HepG2 (cell line): Measurements from ENCODE around the gene MACROD2. TPM values are rescaled to one million over a fixed set of nuclear protein-coding genes. Genes with fewer than 3 reads are reported as not detected.

ENCODE experiments used
- ETV5 ChIP-seq: IDR thresholded peaks from 2 replicates; pipeline ENCODE4 v1.6.1; 2018; ENCODE audit warnings: missing biosample characterization, missing genetic modification reagents, inconsistent platforms, borderline replicate concordance
- FOXK1 ChIP-seq: sonication (generic); formaldehyde crosslinking; IDR thresholded peaks from 2 replicates; pipeline ENCODE4 v1.4.0; 2020; ENCODE audit warnings: low read depth, missing genetic modification reagents, borderline replicate concordance
- FOXK2 ChIP-seq: fragments of 450-650 bp; IDR thresholded peaks from 2 replicates; pipeline ENCODE4 v1.6.1; 2016
- FOXP1 ChIP-seq, 2 experiments: fragments of 450-650 bp in 1 of 2; IDR thresholded peaks; 2 replicates each; pipeline ENCODE4 v1.6.1; 2017 to 2018; ENCODE audit warnings: antibody characterized with exemption in 1 of 2
- MAFK ChIP-seq, 2 experiments: IDR thresholded peaks in 1 of 2; conservative IDR thresholded peaks in 1 of 2; 2 replicates each; pipeline ENCODE4 v1.6.1; 2011; ENCODE audit warnings: improper control_type of control experiment in 2 of 2, low read length in 2 of 2
- MYC ChIP-seq: sonication (generic); formaldehyde crosslinking; IDR thresholded peaks from 2 replicates; pipeline ENCODE4 v1.9.0; 2021; ENCODE audit warnings: missing genetic modification reagents, borderline replicate concordance
- SAP130 ChIP-seq: IDR thresholded peaks from 2 replicates; pipeline ENCODE4 v1.6.1; 2016; ENCODE audit warnings: low read depth
- ZBTB20 ChIP-seq: sonication (generic); formaldehyde crosslinking; IDR thresholded peaks from 2 replicates; pipeline ENCODE4 v1.8.1; 2023; ENCODE audit warnings: missing genetic modification reagents, low read depth, mild to moderate bottlenecking, borderline replicate concordance
- ZFP37 ChIP-seq: sonication (generic); formaldehyde crosslinking; IDR thresholded peaks from 2 replicates; pipeline ENCODE4 v1.4.0; 2020; ENCODE audit warnings: missing genetic modification reagents, borderline replicate concordance
- ZMYM4 ChIP-seq: sonication (generic); formaldehyde crosslinking; IDR thresholded peaks from 2 replicates; pipeline ENCODE4 v1.8.1; 2023; ENCODE audit warnings: mild to moderate bottlenecking, missing genetic modification reagents
- ZNF510 ChIP-seq: sonication (generic); formaldehyde crosslinking; IDR thresholded peaks from 2 replicates; pipeline ENCODE4 v1.4.0; 2020; ENCODE audit warnings: low read depth, mild to moderate bottlenecking, missing genetic modification reagents
- ZNF570 ChIP-seq: sonication (generic); formaldehyde crosslinking; IDR thresholded peaks from 2 replicates; pipeline ENCODE4 v1.4.0; 2020; ENCODE audit warnings: mild to moderate bottlenecking, missing genetic modification reagents, borderline replicate concordance
- ZNF670 ChIP-seq: sonication (generic); formaldehyde crosslinking; IDR thresholded peaks from 2 replicates; pipeline ENCODE4 v1.8.0; 2022; ENCODE audit warnings: mild to moderate bottlenecking, missing genetic modification reagents, borderline replicate concordance
- polyA plus RNA-seq, 8 experiments: library from polyadenylated mRNA; depleted of rRNA in 3 of 8; stranded (reverse) in 7 of 8; unstranded in 1 of 8; fragments of >200 nt; fragmentation: Illumina TruSeq in 4 of 8; extraction: Trizol in 4 of 8; gene quantifications; 2 replicates each; pipeline versions ENCODE4 v1.2.1 to v1.2.3, GENCODE V29; 2011 to 2016; ENCODE audit warnings: low read depth in 4 of 8, missing spikeins in 1 of 8, mixed read lengths in 1 of 8; ENCODE audit not compliant: insufficient read depth in 1 of 8
- total RNA-seq, 5 experiments: library from RNA; depleted of rRNA; stranded (reverse); fragments of >200 nt; fragmentation: Illumina TruSeq; extraction: Trizol; gene quantifications; 2 replicates each; pipeline ENCODE4 v1.2.3, GENCODE V29; 2016; ENCODE audit warnings: low read depth in 1 of 5
- TF ChIP-seq, protein P1 (sequence below): IDR thresholded peaks from 2 replicates; pipeline ENCODE4 v1.6.1; 2016; ENCODE audit warnings: low read depth
- TF ChIP-seq, protein P2 (sequence below): sonication (generic); formaldehyde crosslinking; IDR thresholded peaks from 2 replicates; pipeline ENCODE4 v1.5.0; 2020; ENCODE audit warnings: missing genetic modification reagents
- TF ChIP-seq, protein P3 (sequence below), 2 experiments: sonication (generic) in 1 of 2; formaldehyde crosslinking in 1 of 2; IDR thresholded peaks; 2 replicates each; pipeline versions ENCODE4 v1.4.0 to v1.6.1; 2018 to 2020; ENCODE audit warnings: missing genetic modification reagents in 2 of 2, borderline replicate concordance in 1 of 2, low read depth in 1 of 2, mild to moderate bottlenecking in 1 of 2, missing biosample characterization in 1 of 2
- TF ChIP-seq, protein P4 (sequence below): IDR thresholded peaks from 2 replicates; pipeline ENCODE4 v1.6.1; 2016; ENCODE audit warnings: low read depth, control low read depth
- TF ChIP-seq, protein P5 (sequence below): sonication (generic); formaldehyde crosslinking; IDR thresholded peaks from 2 replicates; pipeline ENCODE4 v1.5.0; 2020; ENCODE audit warnings: mild to moderate bottlenecking, missing genetic modification reagents, borderline replicate concordance

MACROD2 gene
- total and polyA plus RNA-seq, 2 of the 13 experiments (the other 11 are each of a cell fraction or from before 2014, with no cell fraction given) = 0.13 to 0.51 TPM

DNA sequence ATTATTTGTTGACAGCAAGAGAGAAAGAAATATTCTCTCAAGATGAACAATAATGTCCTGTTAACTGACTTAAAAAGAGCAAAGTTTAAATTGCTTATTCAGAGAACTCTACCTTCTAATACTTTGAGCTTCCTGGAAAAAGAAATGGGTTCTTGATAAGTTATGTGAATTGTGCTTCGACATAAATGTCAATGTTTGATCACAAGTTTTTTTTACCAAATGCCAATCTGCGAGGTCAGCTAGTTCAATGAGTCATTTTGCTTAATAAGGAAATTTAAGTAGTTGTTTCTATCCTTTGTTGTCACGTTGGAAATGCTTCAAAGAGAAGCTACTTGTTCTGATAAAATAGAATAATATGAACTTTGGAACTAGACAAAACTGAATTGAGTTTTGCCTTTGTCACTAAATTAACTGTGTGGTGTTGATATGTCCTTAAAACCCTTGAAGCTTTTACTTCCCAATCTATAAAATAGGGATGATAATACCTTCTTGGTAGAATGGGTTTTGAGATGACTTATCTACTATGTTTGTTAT is 984.2 kb downstream of the MACROD2 start (continued):
- peak; percentile 78; the same call in 1 of the 2 replicates for TF ChIP-seq FOXK1 (CRISPR knock-in tag)
- no peak for TF ChIP-seq ZFP37 (CRISPR knock-in tag)
- TF ChIP-seq SAP130 = peak; percentile 64
- no peak for TF ChIP-seq ZNF570 (CRISPR knock-in tag)
- peak; percentile 78; the same call in 1 of the 2 replicates for TF ChIP-seq ETV5 (CRISPR knock-in tag)
- 0 out of 2 replicates have a peak, but pooled peaks have one; percentile 34 for TF ChIP-seq FOXP1 (IDR thresholded peaks at IDR 0.05)
- TF ChIP-seq FOXP1 (CRISPR knock-in tag; IDR thresholded peaks at IDR 0.05) = peak; percentile 85
- peak; percentile 87; the same call in 1 of the 2 replicates for TF ChIP-seq ZBTB20 (CRISPR knock-in tag)
- TF ChIP-seq, protein P1, sequence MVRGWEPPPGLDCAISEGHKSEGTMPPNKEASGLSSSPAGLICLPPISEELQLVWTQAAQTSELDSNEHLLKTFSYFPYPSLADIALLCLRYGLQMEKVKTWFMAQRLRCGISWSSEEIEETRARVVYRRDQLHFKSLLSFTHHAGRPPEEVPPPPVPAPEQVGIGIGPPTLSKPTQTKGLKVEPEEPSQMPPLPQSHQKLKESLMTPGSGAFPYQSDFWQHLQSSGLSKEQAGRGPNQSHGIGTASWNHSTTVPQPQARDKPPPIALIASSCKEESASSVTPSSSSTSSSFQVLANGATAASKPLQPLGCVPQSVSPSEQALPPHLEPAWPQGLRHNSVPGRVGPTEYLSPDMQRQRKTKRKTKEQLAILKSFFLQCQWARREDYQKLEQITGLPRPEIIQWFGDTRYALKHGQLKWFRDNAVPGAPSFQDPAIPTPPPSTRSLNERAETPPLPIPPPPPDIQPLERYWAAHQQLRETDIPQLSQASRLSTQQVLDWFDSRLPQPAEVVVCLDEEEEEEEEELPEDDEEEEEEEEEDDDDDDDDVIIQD (CRISPR knock-in tag) = peak; percentile 98
- TF ChIP-seq ZNF670 (CRISPR knock-in tag) = no peak
- no peak for TF ChIP-seq MYC (CRISPR knock-in tag)
- TF ChIP-seq, protein P2, sequence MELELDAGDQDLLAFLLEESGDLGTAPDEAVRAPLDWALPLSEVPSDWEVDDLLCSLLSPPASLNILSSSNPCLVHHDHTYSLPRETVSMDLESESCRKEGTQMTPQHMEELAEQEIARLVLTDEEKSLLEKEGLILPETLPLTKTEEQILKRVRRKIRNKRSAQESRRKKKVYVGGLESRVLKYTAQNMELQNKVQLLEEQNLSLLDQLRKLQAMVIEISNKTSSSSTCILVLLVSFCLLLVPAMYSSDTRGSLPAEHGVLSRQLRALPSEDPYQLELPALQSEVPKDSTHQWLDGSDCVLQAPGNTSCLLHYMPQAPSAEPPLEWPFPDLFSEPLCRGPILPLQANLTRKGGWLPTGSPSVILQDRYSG (CRISPR knock-in tag) = no peak
- peak; percentile 84; the same call in 1 of the 2 replicates for TF ChIP-seq ZNF510
- TF ChIP-seq, protein P3, sequence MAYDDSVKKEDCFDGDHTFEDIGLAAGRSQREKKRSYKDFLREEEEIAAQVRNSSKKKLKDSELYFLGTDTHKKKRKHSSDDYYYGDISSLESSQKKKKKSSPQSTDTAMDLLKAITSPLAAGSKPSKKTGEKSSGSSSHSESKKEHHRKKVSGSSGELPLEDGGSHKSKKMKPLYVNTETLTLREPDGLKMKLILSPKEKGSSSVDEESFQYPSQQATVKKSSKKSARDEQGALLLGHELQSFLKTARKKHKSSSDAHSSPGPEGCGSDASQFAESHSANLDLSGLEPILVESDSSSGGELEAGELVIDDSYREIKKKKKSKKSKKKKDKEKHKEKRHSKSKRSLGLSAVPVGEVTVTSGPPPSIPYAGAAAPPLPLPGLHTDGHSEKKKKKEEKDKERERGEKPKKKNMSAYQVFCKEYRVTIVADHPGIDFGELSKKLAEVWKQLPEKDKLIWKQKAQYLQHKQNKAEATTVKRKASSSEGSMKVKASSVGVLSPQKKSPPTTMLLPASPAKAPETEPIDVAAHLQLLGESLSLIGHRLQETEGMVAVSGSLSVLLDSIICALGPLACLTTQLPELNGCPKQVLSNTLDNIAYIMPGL (CRISPR knock-in tag; IDR thresholded peaks at IDR 0.05; ENCODE audit: borderline replicate concordance in 1 of 2, low read depth in 1 of 2) = peak in 1 of 2 experiments; percentile 27; a peak in 1 of 4 replicates
- TF ChIP-seq, protein P4, sequence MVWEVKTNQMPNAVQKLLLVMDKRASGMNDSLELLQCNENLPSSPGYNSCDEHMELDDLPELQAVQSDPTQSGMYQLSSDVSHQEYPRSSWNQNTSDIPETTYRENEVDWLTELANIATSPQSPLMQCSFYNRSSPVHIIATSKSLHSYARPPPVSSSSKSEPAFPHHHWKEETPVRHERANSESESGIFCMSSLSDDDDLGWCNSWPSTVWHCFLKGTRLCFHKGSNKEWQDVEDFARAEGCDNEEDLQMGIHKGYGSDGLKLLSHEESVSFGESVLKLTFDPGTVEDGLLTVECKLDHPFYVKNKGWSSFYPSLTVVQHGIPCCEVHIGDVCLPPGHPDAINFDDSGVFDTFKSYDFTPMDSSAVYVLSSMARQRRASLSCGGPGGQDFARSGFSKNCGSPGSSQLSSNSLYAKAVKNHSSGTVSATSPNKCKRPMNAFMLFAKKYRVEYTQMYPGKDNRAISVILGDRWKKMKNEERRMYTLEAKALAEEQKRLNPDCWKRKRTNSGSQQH (CRISPR knock-in tag) = no peak
- peak; percentile 78 for TF ChIP-seq FOXK2
- TF ChIP-seq, protein P5, sequence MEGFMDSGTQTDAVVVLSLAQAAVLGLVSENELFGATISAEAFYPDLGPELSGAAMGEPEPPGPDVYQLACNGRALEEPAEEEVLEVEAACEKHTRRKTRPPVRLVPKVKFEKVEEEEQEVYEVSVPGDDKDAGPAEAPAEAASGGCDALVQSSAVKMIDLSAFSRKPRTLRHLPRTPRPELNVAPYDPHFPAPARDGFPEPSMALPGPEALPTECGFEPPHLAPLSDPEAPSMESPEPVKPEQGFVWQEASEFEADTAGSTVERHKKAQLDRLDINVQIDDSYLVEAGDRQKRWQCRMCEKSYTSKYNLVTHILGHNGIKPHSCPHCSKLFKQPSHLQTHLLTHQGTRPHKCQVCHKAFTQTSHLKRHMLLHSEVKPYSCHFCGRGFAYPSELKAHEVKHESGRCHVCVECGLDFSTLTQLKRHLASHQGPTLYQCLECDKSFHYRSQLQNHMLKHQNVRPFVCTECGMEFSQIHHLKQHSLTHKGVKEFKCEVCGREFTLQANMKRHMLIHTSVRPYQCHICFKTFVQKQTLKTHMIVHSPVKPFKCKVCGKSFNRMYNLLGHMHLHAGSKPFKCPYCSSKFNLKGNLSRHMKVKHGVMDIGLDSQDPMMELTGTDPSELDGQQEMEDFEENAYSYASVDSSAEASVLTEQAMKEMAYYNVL (CRISPR knock-in tag) = no peak
- peak; percentile 20; the same call in 1 of the 2 replicates for TF ChIP-seq ZMYM4
- peak; percentile 98 to 99 for TF ChIP-seq MAFK (conservative IDR thresholded peaks at IDR 0.05 in 1 of 2, IDR thresholded peaks at IDR 0.05 in 1 of 2; ENCODE audit: low read length in 2 of 2)
